ENCODE measurements around the gene CD44.

Gene CD44

GRCh38 chr11:35141071-35141470, 2.1 kb downstream of the CD44 start:
- DNase-seq: no peak

DNA sequence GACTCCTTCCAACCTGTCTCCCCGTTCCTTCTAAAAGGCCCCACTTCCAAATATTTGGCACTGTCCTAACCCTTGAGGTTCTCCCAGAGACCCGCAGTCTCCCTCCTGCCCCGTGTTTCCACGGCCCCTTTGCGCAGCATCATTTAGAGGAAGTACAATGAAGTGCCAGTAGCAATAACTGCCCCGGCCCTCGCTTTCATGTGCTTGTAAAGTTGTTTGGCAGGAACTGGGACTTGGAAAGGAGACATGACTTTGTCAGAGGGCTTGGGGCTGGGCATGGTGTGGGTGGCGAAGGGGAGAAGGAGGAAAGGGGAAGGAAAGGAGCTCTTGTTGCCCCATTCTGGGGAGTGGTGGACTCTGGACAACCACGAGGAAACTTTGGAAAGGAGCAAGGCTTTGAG, 2.6 kb downstream of the CD44 start:
- DNase-seq: peak; percentile 86 to 90

- peak; percentile 35 to 55 for DNase-seq
These were observed 3.6 kb downstream of the CD44 start for GRCh38 chr11:35142481-35143075.

- no peak for DNase-seq
These were observed 4.5 kb downstream of the CD44 start for GRCh38 chr11:35143297-35144135.

DNA sequence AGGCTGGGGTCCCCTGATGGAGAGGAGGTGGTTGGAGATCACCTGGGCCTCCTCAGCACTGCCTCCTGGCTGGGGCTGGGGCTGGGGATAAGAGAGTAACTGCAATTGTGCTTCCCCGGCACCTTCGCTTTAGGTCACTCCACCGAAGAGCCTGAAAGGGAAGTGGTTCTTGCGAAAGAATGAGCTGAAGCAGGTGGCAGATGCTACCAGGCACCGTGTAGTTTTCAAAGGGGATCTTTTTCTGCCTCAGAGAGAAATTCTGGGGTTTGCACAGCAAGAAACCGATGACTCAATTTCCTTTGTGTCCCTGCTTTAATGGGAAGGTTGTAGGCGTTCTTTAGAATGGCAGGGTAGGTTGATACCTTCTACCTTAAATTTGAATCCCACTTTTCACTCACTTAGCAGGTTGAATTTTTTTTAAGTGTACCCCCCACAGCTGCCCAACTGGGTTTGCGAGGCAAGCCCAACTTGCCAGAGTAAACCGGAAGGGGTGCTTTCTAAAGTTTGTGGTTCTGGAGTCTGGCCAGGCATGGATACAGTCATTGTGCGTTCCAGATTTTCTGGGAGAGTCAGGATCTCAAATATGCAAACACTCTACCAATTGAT, 5.3 kb downstream of the CD44 start:
- DNase-seq: peak; percentile 50 to 52

- no peak for DNase-seq
These were observed 5.8 kb downstream of the CD44 start for GRCh38 chr11:35144806-35145205.

DNA sequence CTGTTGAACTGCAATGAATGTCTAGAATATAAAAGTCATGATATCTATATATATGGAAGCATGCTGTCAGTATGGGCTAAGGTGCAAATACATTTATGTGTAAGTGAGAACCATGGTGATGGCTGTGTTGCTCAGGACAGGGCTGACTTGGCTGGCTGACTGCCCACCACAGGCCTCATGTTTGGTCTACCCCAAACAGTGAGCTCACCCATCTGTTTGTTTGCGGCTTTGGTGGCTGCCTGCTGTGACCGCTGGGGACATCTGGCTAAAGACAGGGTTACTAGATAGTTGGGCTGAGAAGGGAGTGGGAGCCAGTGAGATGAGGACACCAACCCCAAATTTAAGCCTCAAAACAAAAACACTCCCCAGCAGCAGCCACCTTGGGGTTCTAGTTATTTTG, 6.3 kb downstream of the CD44 start:
- no peak for DNase-seq

GRCh38 chr11:35146074-35146521, 7.1 kb downstream of the CD44 start:
- DNase-seq: no peak

DNA sequence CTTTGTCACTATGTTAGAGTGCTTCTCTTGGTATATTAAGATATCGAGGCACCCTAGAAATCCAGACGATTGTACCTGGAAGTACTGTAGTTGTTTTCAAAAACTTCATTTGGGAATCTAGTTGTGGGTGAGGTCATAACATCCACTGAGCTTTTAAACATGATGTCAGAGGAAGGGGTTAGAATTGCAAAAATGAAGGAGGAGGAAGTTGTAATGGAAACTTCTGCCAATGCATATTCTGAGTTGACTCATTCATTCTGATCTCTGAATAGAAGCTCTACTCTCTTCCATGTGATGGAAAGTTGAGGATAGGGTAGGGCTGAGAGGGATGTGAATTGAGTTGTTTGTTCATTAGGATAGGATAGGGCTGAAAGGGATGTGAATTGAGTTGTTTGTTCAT, 7.7 kb downstream of the CD44 start:
- peak in 1 of 2 donors; percentile 56 for DNase-seq

DNA sequence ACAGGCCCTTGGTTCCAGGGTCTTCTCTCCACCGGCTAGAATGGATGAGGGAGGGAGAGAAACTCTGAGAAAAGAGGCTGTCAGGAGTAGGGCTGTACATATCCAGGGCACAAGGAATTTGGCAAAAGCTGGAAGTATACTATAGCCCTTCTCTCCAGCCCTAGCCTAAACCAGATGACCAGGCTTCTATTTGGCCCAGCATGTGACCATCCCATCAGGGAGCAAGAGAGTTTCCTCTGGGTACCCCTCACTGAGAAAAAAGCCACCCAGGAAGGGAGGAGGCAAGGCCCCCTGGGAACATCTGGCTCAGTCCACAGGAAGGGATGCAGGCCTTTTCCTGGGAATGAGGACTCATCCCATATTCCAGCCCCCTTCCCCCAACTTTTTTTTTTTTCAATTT, 8.3 kb downstream of the CD44 start:
- no peak for DNase-seq

GRCh38 chr11:35148163-35148837, 9.3 kb downstream of the CD44 start:
- no peak for DNase-seq

DNA sequence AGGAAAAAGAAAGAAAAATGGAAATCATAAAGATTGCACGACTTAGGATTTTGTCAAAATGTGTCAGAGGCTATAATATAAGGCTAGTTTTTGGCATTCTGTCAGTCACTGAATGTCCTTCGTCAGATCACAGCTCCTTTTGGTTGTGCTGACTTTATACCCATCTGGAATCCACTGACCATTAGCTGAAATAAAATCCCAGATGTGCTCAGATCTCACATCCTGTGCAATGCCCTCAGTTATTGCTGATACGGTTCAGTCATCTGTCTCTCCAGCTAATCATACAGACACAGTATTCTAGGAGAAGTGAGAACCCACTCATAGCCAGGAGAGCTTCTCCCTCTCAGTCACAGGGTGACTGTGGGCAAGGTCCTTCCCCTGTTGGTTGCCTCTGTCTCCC, 11.5 kb downstream of the CD44 start:
- peak in 1 of 2 donors; percentile 47 for DNase-seq

GRCh38 chr11:35151241-35151640, 12.3 kb downstream of the CD44 start:
- DNase-seq: no peak

GRCh38 chr11:35151683-35152280, 12.8 kb downstream of the CD44 start:
- no peak for DNase-seq

- DNase-seq: no peak
These were observed 13.6 kb downstream of the CD44 start for GRCh38 chr11:35152575-35152974.

DNA sequence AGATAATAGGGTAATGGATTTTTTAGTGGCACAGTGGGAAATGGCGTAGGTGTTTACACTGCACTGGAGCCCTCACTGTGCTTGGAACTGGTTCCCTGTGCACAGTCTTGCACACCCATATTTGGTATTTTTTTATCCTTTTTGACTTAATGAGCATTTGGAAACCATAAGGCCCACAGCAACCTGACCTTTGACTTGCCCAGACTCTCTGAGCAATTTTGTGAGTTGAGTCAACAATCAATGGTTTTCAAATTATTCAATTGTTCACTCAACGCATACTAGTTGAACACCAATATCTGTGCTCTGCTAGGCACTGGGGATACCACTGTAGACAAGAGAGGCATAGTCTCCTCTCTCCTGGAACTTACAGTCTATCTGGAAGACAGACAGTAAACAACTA, 14.3 kb downstream of the CD44 start:
- DNase-seq: no peak

GRCh38 chr11:35154952-35155351, 16.0 kb downstream of the CD44 start:
- DNase-seq: no peak

- no peak for DNase-seq
These were observed 16.7 kb downstream of the CD44 start for GRCh38 chr11:35155677-35156076.

- DNase-seq: no peak
These were observed 19.1 kb downstream of the CD44 start for GRCh38 chr11:35157814-35158700.

- no peak for DNase-seq
These were observed 19.9 kb downstream of the CD44 start for GRCh38 chr11:35158701-35159510.
